Activated CD4-positive, alpha-beta T cell treated with anti-CD3 and anti-CD28 coated beads, Interleukin-2, amount 50 U/mL, for 16 hours (primary cell): Measurements from ENCODE around the gene PANX2.
A peak's percentile ranks its signal among the peaks of the same experiment; 100 is the strongest.

Experiments used
- DNase-seq: peaks from one replicate; pipeline ENCODE4 v3.0.0-alpha.2; 2020

The PANX2 gene

GRCh38 chr22:50184004-50184901, 13.7 kb downstream of the PANX2 start:
- DNase-seq: no peak

GRCh38 chr22:50184902-50185374, 14.4 kb downstream of the PANX2 start:
- DNase-seq: no peak

- DNase-seq: peak; percentile 91
Measured at GRCh38 chr22:50185375-50186087, 15.0 kb downstream of the PANX2 start, which contains the start of gene TRABD. Gene TRABD (plus strand): TSS chr22:50185913. CDS start chr22:50193061, 7,148 bp downstream.

- no peak for DNase-seq
Measured at GRCh38 chr22:50186181-50186714, 15.7 kb downstream of the PANX2 start.

GRCh38 chr22:50186761-50187523, 16.4 kb downstream of the PANX2 start:
- no peak for DNase-seq

GRCh38 chr22:50188356-50188755, 17.8 kb downstream of the PANX2 start:
- no peak for DNase-seq

- DNase-seq: no peak
Measured at GRCh38 chr22:50189184-50189848, 18.8 kb downstream of the PANX2 start.

- DNase-seq: peak; percentile 37
Measured at GRCh38 chr22:50189849-50190181, 19.3 kb downstream of the PANX2 start.

GRCh38 chr22:50190182-50190940, 19.8 kb downstream of the PANX2 start:
- peak; percentile 86 for DNase-seq

- DNase-seq: peak; percentile 80
Measured at GRCh38 chr22:50190941-50191741, 20.6 kb downstream of the PANX2 start.

GRCh38 chr22:50192436-50193204, 22.1 kb downstream of the PANX2 start:
- no peak for DNase-seq

- no peak for DNase-seq
Measured at GRCh38 chr22:50193621-50194020, 23.1 kb downstream of the PANX2 start.

- DNase-seq: no peak
Measured at GRCh38 chr22:50194037-50194805, 23.7 kb downstream of the PANX2 start.

GRCh38 chr22:50196256-50196655, 25.7 kb downstream of the PANX2 start:
- no peak for DNase-seq

- DNase-seq: no peak
Measured at GRCh38 chr22:50197000-50197800, 26.7 kb downstream of the PANX2 start.

- no peak for DNase-seq
Measured at GRCh38 chr22:50197856-50198623, 27.5 kb downstream of the PANX2 start.

GRCh38 chr22:50198624-50199017, 28.1 kb downstream of the PANX2 start:
- DNase-seq: no peak
